DOHH2 (cell line): Measurements from ENCODE around the gene HIVEP1.

ENCODE experiments used
- H3F3A ChIP-seq: fragments of 200-600 bp; sonication (generic), shearing (Covaris generic); 2 replicates; pipeline ENCODE4 v1.6.0; 2016; ENCODE audit warnings: antibody characterized with exemption, mild to moderate bottlenecking; ENCODE audit not compliant: control insufficient read depth, insufficient read depth
- H3K27ac ChIP-seq: fragments of 200-600 bp; sonication (generic); 2 replicates; pipeline ENCODE4 v1.5.1; 2014; ENCODE audit warnings: low read depth, mild to moderate bottlenecking, low read length, moderate library complexity
- H3K27me3 ChIP-seq: fragments of 200-600 bp; sonication (generic); 2 replicates; pipeline ENCODE4 v1.6.1; 2014; ENCODE audit warnings: mild to moderate bottlenecking, low read length, mixed read lengths; ENCODE audit not compliant: control insufficient read depth
- H3K36me3 ChIP-seq: fragments of 200-600 bp; sonication (generic); 2 replicates; pipeline ENCODE4 v1.6.1; 2014; ENCODE audit warnings: mild to moderate bottlenecking, low read length, moderate library complexity, mixed read lengths; ENCODE audit not compliant: control insufficient read depth
- H3K4me1 ChIP-seq: fragments of 200-600 bp; sonication (generic); 2 replicates; pipeline ENCODE4 v1.6.1; 2014; ENCODE audit warnings: mild to moderate bottlenecking, low read length, mixed read lengths; ENCODE audit not compliant: control insufficient read depth
- H3K4me2 ChIP-seq: fragments of 200-600 bp; sonication (generic); 2 replicates; pipeline ENCODE4 v1.6.0; 2014; ENCODE audit warnings: mild to moderate bottlenecking, low read length, moderate library complexity
- H3K4me3 ChIP-seq: fragments of 200-600 bp; sonication (generic); 2 replicates; pipeline ENCODE4 v1.5.1; 2014; ENCODE audit warnings: mild to moderate bottlenecking, low read length, mixed read lengths
- H3K79me2 ChIP-seq: fragments of 200-600 bp; sonication (generic); 2 replicates; pipeline ENCODE4 v1.6.1; 2014; ENCODE audit warnings: mild to moderate bottlenecking, low read length, mixed read lengths; ENCODE audit not compliant: control insufficient read depth
- H3K9me2 ChIP-seq: fragments of 200-600 bp; sonication (generic); replicated peaks from 2 replicates; pipeline ENCODE4 v1.6.1; 2014; ENCODE audit warnings: mild to moderate bottlenecking, low read length, mixed read lengths; ENCODE audit not compliant: control insufficient read depth
- H3K9me3 ChIP-seq: fragments of 200-600 bp; sonication (generic); 2 replicates; pipeline ENCODE4 v1.6.1; 2014; ENCODE audit warnings: antibody characterized with exemption, low read length, mixed read lengths; ENCODE audit not compliant: control insufficient read depth, insufficient read depth
- H4K20me1 ChIP-seq: fragments of 200-600 bp; sonication (generic); 2 replicates; pipeline ENCODE4 v1.6.0; 2014; ENCODE audit warnings: low read depth, mild to moderate bottlenecking, antibody characterized with exemption, low read length, moderate library complexity; ENCODE audit not compliant: control insufficient read depth, insufficient read depth
- CTCF ChIP-seq: fragments of 200-600 bp; sonication (generic); IDR thresholded peaks from one replicate; pipeline ENCODE4 v1.5.1; 2014; ENCODE audit warnings: antibody characterized with exemption, mild to moderate bottlenecking, low read depth, low read length; ENCODE audit not compliant: poor library complexity, severe bottlenecking
- EZH2phosphoT487 ChIP-seq: fragments of 200-600 bp; sonication (generic); IDR thresholded peaks from 2 replicates; pipeline ENCODE4 v1.6.1; 2017; ENCODE audit warnings: borderline replicate concordance, mild to moderate bottlenecking, antibody characterized with exemption, low read length, moderate library complexity, mixed read lengths

Gene HIVEP1

GRCh38 chr6:12097791-12098190 lies 85.7 kb downstream of the HIVEP1 start:
- Histone ChIP-seq H4K20me1 (no peaks in the 10 kb centered on the region), H3K27ac (no peak overlapping the region), H3K79me2 (no peaks in the 10 kb centered on the region), H3F3A (no peaks in the 10 kb centered on the region), H3K9me3 (no peaks in the 10 kb centered on the region), H3K9me2 (no peaks in the 10 kb centered on the region), H3K36me3 (no peaks in the 10 kb centered on the region), H3K4me3 (no peak overlapping the region), H3K4me2 (no peak overlapping the region), H3K4me1 (no peaks in the 10 kb centered on the region), H3K27me3 (no peaks in the 10 kb centered on the region)
- TF ChIP-seq EZH2phosphoT487: no peak

GRCh38 chr6:12099623-12100338 lies 87.7 kb downstream of the HIVEP1 start:
- Histone ChIP-seq H3K79me2 (no peaks in the 10 kb centered on the region), H3K27me3 (no peaks in the 10 kb centered on the region), H3K4me1 (no peaks in the 10 kb centered on the region), H4K20me1 (no peaks in the 10 kb centered on the region), H3K9me3 (no peaks in the 10 kb centered on the region), H3K4me2 (no peak overlapping the region), H3K4me3 (no peak overlapping the region), H3K27ac (no peak overlapping the region), H3F3A (no peaks in the 10 kb centered on the region), H3K9me2 (no peaks in the 10 kb centered on the region), H3K36me3 (no peaks in the 10 kb centered on the region)
- TF ChIP-seq CTCF (no peak), EZH2phosphoT487 (no peak)

GRCh38 chr6:12101048-12101447 lies 88.9 kb downstream of the HIVEP1 start:
- H3K36me3 ChIP-seq: no peaks in the 10 kb centered on the region

More at GRCh38 chr6:12101048-12101447, 88.9 kb downstream of the HIVEP1 start:
- TF ChIP-seq CTCF (no peak), EZH2phosphoT487 (no peak)
- Histone ChIP-seq H3F3A (no peaks in the 10 kb centered on the region), H3K4me3 (no peak overlapping the region), H3K4me2 (no peak overlapping the region), H4K20me1 (no peaks in the 10 kb centered on the region), H3K79me2 (no peaks in the 10 kb centered on the region), H3K9me2 (no peaks in the 10 kb centered on the region), H3K27ac (no peak overlapping the region), H3K4me1 (no peaks in the 10 kb centered on the region), H3K27me3 (no peaks in the 10 kb centered on the region), H3K9me3 (no peaks in the 10 kb centered on the region)
